ENCODE measurements around the gene GLOD5. TPM values are rescaled to one million over a fixed set of nuclear protein-coding genes. Genes with fewer than 3 reads are reported as not detected.
A peak's percentile ranks its signal among the peaks of the same experiment; 100 is the strongest.

The GLOD5 gene
- total and polyA plus RNA-seq, 9 of the 15 experiments (the other 6 are each of a cell fraction or from before 2014, with no cell fraction given), result 0.27 to 4.4 (median 2.2) TPM

DNA sequence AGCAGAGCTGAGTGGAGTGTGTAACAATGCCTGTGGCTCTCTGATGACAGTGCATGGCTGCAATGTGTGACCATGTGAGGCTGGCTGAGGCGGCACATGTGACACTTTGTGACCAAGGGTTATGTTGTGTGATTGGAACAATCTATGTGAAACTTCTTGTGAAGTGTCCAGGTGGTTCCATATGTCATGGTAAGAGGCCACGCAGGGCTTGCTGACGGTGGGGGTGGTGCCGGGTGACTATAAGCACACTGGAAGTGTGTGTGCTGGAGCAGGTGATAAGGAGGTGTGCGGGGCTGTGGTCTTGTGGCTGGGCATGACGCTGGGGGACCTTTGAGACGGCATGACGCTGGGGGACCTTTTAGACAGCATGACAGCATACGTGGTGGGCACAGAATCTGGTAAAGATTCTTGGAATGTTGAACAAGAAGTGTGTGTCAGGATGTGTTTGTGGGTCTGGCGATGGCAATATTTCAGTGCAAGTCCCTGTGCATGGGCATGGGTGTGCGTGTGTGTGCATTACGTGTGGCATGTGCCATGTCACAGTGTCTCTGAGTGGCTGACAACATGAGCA, 32.9 kb downstream of the GLOD5 start (continued):
- no peak for TF ChIP-seq TEAD2 (tag; IDR thresholded peaks at IDR 0.05)
- no peak for TF ChIP-seq ZFPM2 (CRISPR knock-in tag; IDR thresholded peaks at IDR 0.05)
- peak; percentile 35; the same call in 1 of the 2 replicates for TF ChIP-seq NFE2 (IDR thresholded peaks at IDR 0.05; ENCODE audit: low read depth)
- TF ChIP-seq ZC3H8 (IDR thresholded peaks at IDR 0.05), result no peak
- TF ChIP-seq PCBP2 (IDR thresholded peaks at IDR 0.05; ENCODE audit: low read depth, low read length, poor library complexity, severe bottlenecking), result no peak
- TF ChIP-seq TAF9B (IDR thresholded peaks at IDR 0.05; ENCODE audit: partially characterized antibody), result no peak
- TF ChIP-seq, protein P1, sequence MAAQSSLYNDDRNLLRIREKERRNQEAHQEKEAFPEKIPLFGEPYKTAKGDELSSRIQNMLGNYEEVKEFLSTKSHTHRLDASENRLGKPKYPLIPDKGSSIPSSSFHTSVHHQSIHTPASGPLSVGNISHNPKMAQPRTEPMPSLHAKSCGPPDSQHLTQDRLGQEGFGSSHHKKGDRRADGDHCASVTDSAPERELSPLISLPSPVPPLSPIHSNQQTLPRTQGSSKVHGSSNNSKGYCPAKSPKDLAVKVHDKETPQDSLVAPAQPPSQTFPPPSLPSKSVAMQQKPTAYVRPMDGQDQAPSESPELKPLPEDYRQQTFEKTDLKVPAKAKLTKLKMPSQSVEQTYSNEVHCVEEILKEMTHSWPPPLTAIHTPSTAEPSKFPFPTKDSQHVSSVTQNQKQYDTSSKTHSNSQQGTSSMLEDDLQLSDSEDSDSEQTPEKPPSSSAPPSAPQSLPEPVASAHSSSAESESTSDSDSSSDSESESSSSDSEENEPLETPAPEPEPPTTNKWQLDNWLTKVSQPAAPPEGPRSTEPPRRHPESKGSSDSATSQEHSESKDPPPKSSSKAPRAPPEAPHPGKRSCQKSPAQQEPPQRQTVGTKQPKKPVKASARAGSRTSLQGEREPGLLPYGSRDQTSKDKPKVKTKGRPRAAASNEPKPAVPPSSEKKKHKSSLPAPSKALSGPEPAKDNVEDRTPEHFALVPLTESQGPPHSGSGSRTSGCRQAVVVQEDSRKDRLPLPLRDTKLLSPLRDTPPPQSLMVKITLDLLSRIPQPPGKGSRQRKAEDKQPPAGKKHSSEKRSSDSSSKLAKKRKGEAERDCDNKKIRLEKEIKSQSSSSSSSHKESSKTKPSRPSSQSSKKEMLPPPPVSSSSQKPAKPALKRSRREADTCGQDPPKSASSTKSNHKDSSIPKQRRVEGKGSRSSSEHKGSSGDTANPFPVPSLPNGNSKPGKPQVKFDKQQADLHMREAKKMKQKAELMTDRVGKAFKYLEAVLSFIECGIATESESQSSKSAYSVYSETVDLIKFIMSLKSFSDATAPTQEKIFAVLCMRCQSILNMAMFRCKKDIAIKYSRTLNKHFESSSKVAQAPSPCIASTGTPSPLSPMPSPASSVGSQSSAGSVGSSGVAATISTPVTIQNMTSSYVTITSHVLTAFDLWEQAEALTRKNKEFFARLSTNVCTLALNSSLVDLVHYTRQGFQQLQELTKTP (IDR thresholded peaks at IDR 0.05; ENCODE audit: low read depth in 1 of 2, partially characterized antibody in 2 of 2), result no peak
- TF ChIP-seq KHSRP (IDR thresholded peaks at IDR 0.05), result no peak
- no peak for TF ChIP-seq ZNF551 (CRISPR knock-in tag; IDR thresholded peaks at IDR 0.05)
- TF ChIP-seq CXXC5 (CRISPR knock-in tag; IDR thresholded peaks at IDR 0.05), result no peak
- no peak for TF ChIP-seq IFI16 (CRISPR knock-in tag; IDR thresholded peaks at IDR 0.05)
- TF ChIP-seq ILK (tag; IDR thresholded peaks at IDR 0.05; ENCODE audit: borderline replicate concordance, low read depth), result no peak
- no peak for TF ChIP-seq WHSC1 (IDR thresholded peaks at IDR 0.05; ENCODE audit: low read length)
- TF ChIP-seq, protein P2, sequence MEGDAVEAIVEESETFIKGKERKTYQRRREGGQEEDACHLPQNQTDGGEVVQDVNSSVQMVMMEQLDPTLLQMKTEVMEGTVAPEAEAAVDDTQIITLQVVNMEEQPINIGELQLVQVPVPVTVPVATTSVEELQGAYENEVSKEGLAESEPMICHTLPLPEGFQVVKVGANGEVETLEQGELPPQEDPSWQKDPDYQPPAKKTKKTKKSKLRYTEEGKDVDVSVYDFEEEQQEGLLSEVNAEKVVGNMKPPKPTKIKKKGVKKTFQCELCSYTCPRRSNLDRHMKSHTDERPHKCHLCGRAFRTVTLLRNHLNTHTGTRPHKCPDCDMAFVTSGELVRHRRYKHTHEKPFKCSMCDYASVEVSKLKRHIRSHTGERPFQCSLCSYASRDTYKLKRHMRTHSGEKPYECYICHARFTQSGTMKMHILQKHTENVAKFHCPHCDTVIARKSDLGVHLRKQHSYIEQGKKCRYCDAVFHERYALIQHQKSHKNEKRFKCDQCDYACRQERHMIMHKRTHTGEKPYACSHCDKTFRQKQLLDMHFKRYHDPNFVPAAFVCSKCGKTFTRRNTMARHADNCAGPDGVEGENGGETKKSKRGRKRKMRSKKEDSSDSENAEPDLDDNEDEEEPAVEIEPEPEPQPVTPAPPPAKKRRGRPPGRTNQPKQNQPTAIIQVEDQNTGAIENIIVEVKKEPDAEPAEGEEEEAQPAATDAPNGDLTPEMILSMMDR (IDR thresholded peaks at IDR 0.05 in 2 of 3, conservative IDR thresholded peaks at IDR 0.05 in 1 of 3; ENCODE audit: insufficient read depth in 2 of 3, low read depth in 1 of 3, low read length in 3 of 3), result no peak
- no peak for TF ChIP-seq ZNF146 (CRISPR knock-in tag; IDR thresholded peaks at IDR 0.05; ENCODE audit: unreplicated experiment)
- TF ChIP-seq TAF1 (IDR thresholded peaks at IDR 0.05; ENCODE audit: control insufficient read depth, extremely low read depth, insufficient read depth, low read length, severe bottlenecking), result no peak
- TF ChIP-seq ZSCAN29 (IDR thresholded peaks at IDR 0.05), result no peak
- no peak for TF ChIP-seq RB1 (IDR thresholded peaks at IDR 0.05; ENCODE audit: low read depth)
- no peak for TF ChIP-seq HMGN3 (IDR thresholded peaks at IDR 0.05; ENCODE audit: borderline replicate concordance, extremely low read depth, insufficient read length, low read depth, low read length)
- TF ChIP-seq ZNF707 (CRISPR knock-in tag; conservative IDR thresholded peaks at IDR 0.05), result no peak
- TF ChIP-seq NUFIP1 (IDR thresholded peaks at IDR 0.05; ENCODE audit: partially characterized antibody), result no peak
- TF ChIP-seq, protein P3, sequence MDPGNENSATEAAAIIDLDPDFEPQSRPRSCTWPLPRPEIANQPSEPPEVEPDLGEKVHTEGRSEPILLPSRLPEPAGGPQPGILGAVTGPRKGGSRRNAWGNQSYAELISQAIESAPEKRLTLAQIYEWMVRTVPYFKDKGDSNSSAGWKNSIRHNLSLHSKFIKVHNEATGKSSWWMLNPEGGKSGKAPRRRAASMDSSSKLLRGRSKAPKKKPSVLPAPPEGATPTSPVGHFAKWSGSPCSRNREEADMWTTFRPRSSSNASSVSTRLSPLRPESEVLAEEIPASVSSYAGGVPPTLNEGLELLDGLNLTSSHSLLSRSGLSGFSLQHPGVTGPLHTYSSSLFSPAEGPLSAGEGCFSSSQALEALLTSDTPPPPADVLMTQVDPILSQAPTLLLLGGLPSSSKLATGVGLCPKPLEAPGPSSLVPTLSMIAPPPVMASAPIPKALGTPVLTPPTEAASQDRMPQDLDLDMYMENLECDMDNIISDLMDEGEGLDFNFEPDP (CRISPR knock-in tag; IDR thresholded peaks at IDR 0.05), result no peak
